IMR-90 (cell line): ENCODE results near the gene ABO. TPM values are rescaled to one million over a fixed set of nuclear protein-coding genes. Genes with fewer than 3 reads are reported as not detected.

Source experiments
- ATAC-seq: fragments of 200-7000 bp; cut with Tn5 transposase; 2 replicates; pipeline ENCODE4 v1.9.1; 2020; ENCODE audit warnings: low read depth, mild to moderate bottlenecking, moderate library complexity
- BruUV-seq: library from RNA; stranded (reverse); fragments of 400-500 nt; replicated peaks from 2 replicates; lab custom pipeline; 2021; lab: Mats Ljungman, UMichigan
- CTCF ChIA-PET: fragments of 300-600 bp; formaldehyde crosslinking; extraction: SDS; loops from one replicate; lab custom pipeline; 2021; ENCODE audit warnings: antibody characterized with exemption; lab: Yijun Ruan, JAX
- POLR2A ChIA-PET: fragments of 300-600 bp; sonication (Branson Sonifier 250); formaldehyde crosslinking; loops from one replicate; lab custom pipeline; 2022; ENCODE audit warnings: antibody characterized with exemption; ENCODE audit not compliant: unreplicated experiment; lab: Charles Lee
- DNase-seq: peaks from one replicate; pipeline ENCODE4 v3.0.0; 2013
- H2AFZ ChIP-seq: replicated peaks from 2 replicates; pipeline ENCODE3; 2013; ENCODE audit warnings: low read length, mild to moderate bottlenecking; ENCODE audit not compliant: poor library complexity
- H2AK5ac ChIP-seq: 2 replicates; pipeline ENCODE4 v1.6.1; 2013; ENCODE audit warnings: low read depth, low read length, inconsistent platforms
- H2AK9ac ChIP-seq: replicated peaks from 2 replicates; pipeline ENCODE3; 2013; ENCODE audit warnings: mild to moderate bottlenecking, low read depth, low read length, moderate library complexity; ENCODE audit not compliant: poor library complexity
- H2BK120ac ChIP-seq: 2 replicates; pipeline ENCODE4 v1.6.1; 2013; ENCODE audit warnings: low read depth, low read length, inconsistent platforms
- H2BK15ac ChIP-seq: 3 replicates; pipeline ENCODE4 v1.6.1; 2013; ENCODE audit warnings: low read depth, low read length, inconsistent platforms
- H2BK20ac ChIP-seq: 2 replicates; pipeline ENCODE4 v1.6.1; 2013; ENCODE audit warnings: low read depth, mild to moderate bottlenecking, inconsistent platforms, low read length, moderate library complexity
- H2BK5ac ChIP-seq: 2 replicates; pipeline ENCODE4 v1.6.1; 2013; ENCODE audit warnings: mild to moderate bottlenecking, low read depth, low read length, inconsistent platforms; ENCODE audit not compliant: poor library complexity, severe bottlenecking
- H3K14ac ChIP-seq: replicated peaks from 2 replicates; pipeline ENCODE4 v1.6.1; 2013; ENCODE audit warnings: low read depth, low read length, inconsistent platforms
- H3K18ac ChIP-seq: 2 replicates; pipeline ENCODE4 v1.6.1; 2013; ENCODE audit warnings: low read depth, low read length, control low read depth
- H3K23ac ChIP-seq: 2 replicates; pipeline ENCODE4 v1.6.1; 2013; ENCODE audit warnings: low read depth, low read length, inconsistent platforms
- H3K27ac ChIP-seq: 2 replicates; pipeline ENCODE4 v1.5.1; 2013; ENCODE audit warnings: mild to moderate bottlenecking, control low read depth, low read length; ENCODE audit not compliant: insufficient read depth
- H3K27me3 ChIP-seq: 2 replicates; pipeline ENCODE4 v1.6.1; 2013; ENCODE audit warnings: low read length; ENCODE audit not compliant: control insufficient read depth, insufficient read depth
- H3K36me3 ChIP-seq: 2 replicates; pipeline ENCODE4 v1.6.1; 2013; ENCODE audit warnings: low read length, mixed read lengths; ENCODE audit not compliant: control insufficient read depth, insufficient read depth
- H3K4ac ChIP-seq: 2 replicates; pipeline ENCODE4 v1.6.1; 2013; ENCODE audit warnings: low read depth, low read length, inconsistent platforms
- H3K4me1 ChIP-seq: 2 replicates; pipeline ENCODE4 v1.6.1; 2013; ENCODE audit warnings: low read length, mixed read lengths; ENCODE audit not compliant: control insufficient read depth, insufficient read depth
- H3K4me2 ChIP-seq: 2 replicates; pipeline ENCODE4 v1.6.1; 2013; ENCODE audit warnings: low read depth, mild to moderate bottlenecking, control low read depth, low read length, moderate library complexity
- H3K4me3 ChIP-seq: 2 replicates; pipeline ENCODE4 v1.5.1; 2013; ENCODE audit warnings: low read depth, mild to moderate bottlenecking, control low read depth, low read length, moderate library complexity; ENCODE audit not compliant: insufficient read depth
- H3K56ac ChIP-seq: 2 replicates; pipeline ENCODE4 v1.6.1; 2013; ENCODE audit warnings: low read length, inconsistent platforms; ENCODE audit not compliant: insufficient read depth; ENCODE audit errors: extremely low read depth
- H3K79me1 ChIP-seq, 2 experiments: 2 replicates each; pipeline ENCODE4 v1.6.1; 2013; ENCODE audit warnings: low read length in 2 of 2, inconsistent platforms in 1 of 2, low read depth in 1 of 2
- H3K9ac ChIP-seq: 2 replicates; pipeline ENCODE4 v1.6.1; 2013; ENCODE audit warnings: low read depth, low read length, control low read depth
- H3K9me1 ChIP-seq: 2 replicates; pipeline ENCODE4 v1.6.1; 2013; ENCODE audit warnings: low read length, inconsistent platforms; ENCODE audit not compliant: insufficient read depth
- H3K9me3 ChIP-seq: 2 replicates; pipeline ENCODE4 v1.6.1; 2013; ENCODE audit warnings: low read length; ENCODE audit not compliant: control insufficient read depth, insufficient read depth
- H4K20me1 ChIP-seq: 2 replicates; pipeline ENCODE4 v1.6.1; 2013; ENCODE audit warnings: low read length, inconsistent platforms; ENCODE audit not compliant: insufficient read depth
- H4K5ac ChIP-seq: 2 replicates; pipeline ENCODE4 v1.6.1; 2013; ENCODE audit warnings: mild to moderate bottlenecking, low read depth, low read length, control low read depth
- H4K8ac ChIP-seq, 2 experiments: 2 replicates each; pipeline ENCODE4 v1.6.1; 2013; ENCODE audit warnings: low read depth in 2 of 2, low read length in 2 of 2, control low read depth in 1 of 2, inconsistent platforms in 1 of 2
- H4K91ac ChIP-seq: 2 replicates; pipeline ENCODE4 v1.6.1; 2013; ENCODE audit warnings: low read depth, low read length, inconsistent platforms; ENCODE audit not compliant: insufficient read depth
- BHLHE40 ChIP-seq: fragments of 150-350 bp; IDR thresholded peaks from 2 replicates; pipeline ENCODE4 v1.6.1; 2016; ENCODE audit warnings: mild to moderate bottlenecking, low read depth, low read length
- CEBPB ChIP-seq: IDR thresholded peaks from 2 replicates; pipeline ENCODE4 v1.6.1; 2012; ENCODE audit warnings: low read depth, low read length, improper control_type of control experiment
- CTCF ChIP-seq: conservative IDR thresholded peaks from 2 replicates; pipeline ENCODE4 v1.5.1; 2012; ENCODE audit warnings: mild to moderate bottlenecking, low read depth, low read length, improper control_type of control experiment
- FOS ChIP-seq: fragments of 150-350 bp; IDR thresholded peaks from 2 replicates; pipeline ENCODE4 v1.6.1; 2016; ENCODE audit warnings: low read depth, low read length
- MAFK ChIP-seq: IDR thresholded peaks from 2 replicates; pipeline ENCODE4 v1.6.1; 2012; ENCODE audit warnings: low read depth, low read length, improper control_type of control experiment
- MAZ ChIP-seq: IDR thresholded peaks from 2 replicates; pipeline ENCODE4 v1.6.1; 2012; ENCODE audit warnings: low read depth, mild to moderate bottlenecking, low read length, improper control_type of control experiment, moderate library complexity, borderline replicate concordance
- MXI1 ChIP-seq: IDR thresholded peaks from 2 replicates; pipeline ENCODE4 v1.6.1; 2012; ENCODE audit warnings: low read depth, mild to moderate bottlenecking, low read length, moderate library complexity, borderline replicate concordance
- NFE2L2 ChIP-seq: fragments of 150-350 bp; IDR thresholded peaks from 2 replicates; pipeline ENCODE4 v1.6.1; 2016; ENCODE audit warnings: low read depth, mild to moderate bottlenecking, low read length
- POLR2A ChIP-seq: IDR thresholded peaks from 2 replicates; pipeline ENCODE4 v1.6.1; 2012; ENCODE audit warnings: mild to moderate bottlenecking, low read depth, low read length
- RCOR1 ChIP-seq: IDR thresholded peaks from 2 replicates; pipeline ENCODE4 v1.6.1; 2012; ENCODE audit warnings: mild to moderate bottlenecking, low read length, improper control_type of control experiment; ENCODE audit not compliant: insufficient replicate concordance
- RFX5 ChIP-seq: IDR thresholded peaks from 2 replicates; pipeline ENCODE4 v1.8.0; 2012; ENCODE audit warnings: low read depth, mild to moderate bottlenecking, low read length, moderate library complexity
- SMC3 ChIP-seq: fragments of 150-350 bp; IDR thresholded peaks from 2 replicates; pipeline ENCODE4 v1.6.1; 2016; ENCODE audit warnings: low read depth, mild to moderate bottlenecking, antibody characterized with exemption, low read length, moderate library complexity
- USF2 ChIP-seq: fragments of 150-350 bp; IDR thresholded peaks from 2 replicates; pipeline ENCODE4 v1.6.1; 2017; ENCODE audit warnings: mild to moderate bottlenecking, antibody characterized with exemption, low read length, low read depth
- WGBS, 2 experiments: methylation state at CpG; one replicate each; pipeline versions ENCODE4 v1.1.5 to v1.1.7; 2013; ENCODE audit warnings: missing lambda C conversion rate in 2 of 2; ENCODE audit not compliant: insufficient read length in 1 of 2; ENCODE audit errors: extremely low coverage in 2 of 2; 5-methylcytosine and 5-hydroxymethylcytosine counted together
- dilution Hi-C: fragments of 300-500 bp; cut with HindIII; formaldehyde crosslinking; loops from one replicate; pipeline ENCODE4 v1.14.3; 2018; ENCODE audit warnings: low sequenced_read_pairs; ENCODE audit not compliant: unreplicated experiment
- in situ Hi-C: fragments of 300-500 bp; cut with MboI; formaldehyde crosslinking; loops from 3 replicates; pipeline ENCODE4 v1.14.3; 2019; ENCODE audit warnings: low sequenced_read_pairs, inconsistent platforms, mixed read lengths
- intact Hi-C: fragments of 100-400 bp; cut with micrococcal nuclease; formaldehyde crosslinking; loops from 2 replicates; pipeline ENCODE4 v1.10.0; 2022
- polyA plus RNA-seq, 3 experiments: library from polyadenylated mRNA; depleted of rRNA; stranded (reverse); fragments of >200 nt; gene quantifications; 2 replicates each; pipeline ENCODE4 v1.2.3, GENCODE V29; 2012; ENCODE audit warnings: low replicate concordance in 1 of 3
- total RNA-seq: library from RNA; depleted of rRNA; stranded (reverse); fragments of >200 nt; gene quantifications from 2 replicates; pipeline ENCODE4 v1.2.3, GENCODE V29; 2012

The ABO gene
- total and polyA plus RNA-seq, 2 of the 4 experiments (the other 2 are of a cell fraction): not detected

DNA sequence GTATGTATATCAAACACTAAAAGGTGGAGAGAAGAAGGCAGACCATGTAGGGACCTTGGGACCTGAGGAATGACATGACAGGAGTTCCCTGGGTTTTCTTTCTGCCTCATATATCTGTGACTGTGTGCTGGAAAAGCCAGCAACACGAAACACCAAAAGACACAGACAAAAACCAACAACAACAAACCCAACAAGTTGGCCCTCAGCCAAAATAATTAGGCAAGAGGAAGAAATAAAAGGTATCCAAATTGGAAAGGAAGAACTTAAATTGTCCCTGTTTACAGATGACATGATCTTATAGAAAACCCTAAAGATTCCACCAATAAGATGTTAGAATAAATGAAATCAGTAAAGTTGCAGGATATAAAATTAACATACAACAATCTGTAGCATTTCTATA lies 21.7 kb downstream of the ABO start:
- ChIA-PET POLR2A (no interaction called here), CTCF (interaction anchor here (1.2 kb wide), 1 partner anchor 14 kb away, joined by 3 read pairs; no protein-coding TSS in a partner anchor)
- no peak overlapping the region for H3K9ac ChIP-seq
- H4K20me1 ChIP-seq: no peaks in the 10 kb centered on the region
- H2BK15ac ChIP-seq: no peak overlapping the region
- H3K18ac ChIP-seq: no peak overlapping the region
- no peak overlapping the region for H4K8ac ChIP-seq
- no peak overlapping the region for H2AK5ac ChIP-seq
- no peaks in the 10 kb centered on the region for H3K9me3 ChIP-seq
- H3K4me1 ChIP-seq: no peaks in the 10 kb centered on the region
- H3K23ac ChIP-seq: no peak overlapping the region
- DNase-seq (no peak), ATAC-seq (no peak)
- no peak overlapping the region for H3K4me3 ChIP-seq
- H3K4me2 ChIP-seq: no peak overlapping the region
- no TSS peak for BruUV-seq
- peaks cover 21% of the 10 kb centered on the region for H3K27me3 ChIP-seq
- no peak overlapping the region for H3K27ac ChIP-seq
- H3K36me3 ChIP-seq: no peaks in the 10 kb centered on the region
- no peaks in the 10 kb centered on the region for H3K9me1 ChIP-seq
- intact Hi-C loops (no loop called here), dilution Hi-C loops (no loop called here), in situ Hi-C loops (no loop called here)
- WGBS, 2 experiments: no CpG with 5 or more reads among the region's 1 CpG
- no peak overlapping the region for H4K5ac ChIP-seq
- H2AK9ac ChIP-seq: no peak overlapping the region
- H3K14ac ChIP-seq: no peak overlapping the region
- no peak overlapping the region for H2BK120ac ChIP-seq
- H2BK5ac ChIP-seq: no peak overlapping the region
- H2BK20ac ChIP-seq: no peak overlapping the region
- no peak overlapping the region for H3K4ac ChIP-seq
- TF ChIP-seq POLR2A (no peak), RFX5 (no peak), MAFK (no peak), USF2 (no peak), MAZ (no peak), SMC3 (no peak), RCOR1 (no peak), MXI1 (no peak), CEBPB (no peak), BHLHE40 (no peak), CTCF (no peak), FOS (no peak), NFE2L2 (no peak)
- H2AFZ ChIP-seq: no peak overlapping the region
- no peak overlapping the region for H4K91ac ChIP-seq
- no peak overlapping the region for H3K56ac ChIP-seq
- H3K79me1 ChIP-seq: no peaks in the 10 kb centered on the region
